Measurements from ENCODE around the gene NTSR1. TPM values are rescaled to one million over a fixed set of nuclear protein-coding genes. Genes with fewer than 3 reads are reported as not detected.

Gene NTSR1
- total and polyA plus RNA-seq, 2 donors (not counting 1 experiment from before 2014, with no cell fraction given), result not detected

DNA sequence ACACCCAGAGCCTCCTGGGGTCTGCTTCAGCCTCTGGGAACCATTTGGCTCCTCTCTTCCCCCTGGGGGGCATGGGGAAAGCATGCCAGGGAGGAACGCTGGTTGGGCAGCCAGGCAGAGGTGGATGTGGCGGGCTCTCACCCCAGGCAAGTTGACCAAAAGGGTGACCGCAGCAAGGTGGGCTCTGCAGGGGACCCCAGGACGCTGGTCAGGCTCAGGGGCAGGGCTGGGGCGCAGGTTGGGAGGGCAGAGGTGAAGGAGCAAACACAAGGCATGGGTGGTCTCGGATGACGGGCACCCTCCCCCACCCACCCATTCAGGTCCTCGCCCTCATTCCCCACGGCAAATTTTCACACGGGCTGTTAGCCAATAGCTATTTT lies 57.4 kb downstream of the NTSR1 start:
- no peaks in the 10 kb centered on the region for H3K36me3 ChIP-seq (replicated peaks in 1 of 2; ENCODE audit: control extremely low read depth in 1 of 2, control insufficient read depth in 1 of 2, extremely low read depth in 1 of 2, insufficient read depth in 2 of 2, low read length in 1 of 2)
- no peak for TF ChIP-seq EZH2 (IDR thresholded peaks at IDR 0.05; ENCODE audit: borderline replicate concordance, insufficient read depth, low read depth, low read length, poor library complexity, severe bottlenecking)
- TF ChIP-seq, protein P1, sequence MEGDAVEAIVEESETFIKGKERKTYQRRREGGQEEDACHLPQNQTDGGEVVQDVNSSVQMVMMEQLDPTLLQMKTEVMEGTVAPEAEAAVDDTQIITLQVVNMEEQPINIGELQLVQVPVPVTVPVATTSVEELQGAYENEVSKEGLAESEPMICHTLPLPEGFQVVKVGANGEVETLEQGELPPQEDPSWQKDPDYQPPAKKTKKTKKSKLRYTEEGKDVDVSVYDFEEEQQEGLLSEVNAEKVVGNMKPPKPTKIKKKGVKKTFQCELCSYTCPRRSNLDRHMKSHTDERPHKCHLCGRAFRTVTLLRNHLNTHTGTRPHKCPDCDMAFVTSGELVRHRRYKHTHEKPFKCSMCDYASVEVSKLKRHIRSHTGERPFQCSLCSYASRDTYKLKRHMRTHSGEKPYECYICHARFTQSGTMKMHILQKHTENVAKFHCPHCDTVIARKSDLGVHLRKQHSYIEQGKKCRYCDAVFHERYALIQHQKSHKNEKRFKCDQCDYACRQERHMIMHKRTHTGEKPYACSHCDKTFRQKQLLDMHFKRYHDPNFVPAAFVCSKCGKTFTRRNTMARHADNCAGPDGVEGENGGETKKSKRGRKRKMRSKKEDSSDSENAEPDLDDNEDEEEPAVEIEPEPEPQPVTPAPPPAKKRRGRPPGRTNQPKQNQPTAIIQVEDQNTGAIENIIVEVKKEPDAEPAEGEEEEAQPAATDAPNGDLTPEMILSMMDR (IDR thresholded peaks at IDR 0.05), result no peak
- DNase-seq, result no peak
- Mint-ChIP-seq H3K9me3 (ENCODE audit: insufficient read depth) (no peaks in the 10 kb centered on the region), H3K4me3 (no peak overlapping the region), H3K27me3 (peaks cover 6% of the 10 kb centered on the region), H3K27ac (no peak overlapping the region), H3K4me1 (no peaks in the 10 kb centered on the region)
- intact Hi-C loops (cut with micrococcal nuclease), result no loop called here
- no peaks in the 10 kb centered on the region for H4K20me1 ChIP-seq (ENCODE audit: control insufficient read depth, insufficient read depth, low read length, poor library complexity, severe bottlenecking)
- H3K9ac ChIP-seq (ENCODE audit: low read length), result no peak overlapping the region
- H2AFZ ChIP-seq (ENCODE audit: insufficient read depth, low read depth, low read length, poor library complexity, severe bottlenecking), result no peak overlapping the region
- no peak overlapping the region for H3K4me2 ChIP-seq (replicated peaks; ENCODE audit: low read depth, low read length, poor library complexity, severe bottlenecking)
- ChIA-PET CTCF (no interaction called here), POLR2A (no interaction called here)
- H3K27me3 ChIP-seq (replicated peaks in 1 of 4; ENCODE audit: control extremely low read depth in 1 of 4, control insufficient read depth in 3 of 4, insufficient read depth in 4 of 4, low read length in 3 of 4), result no peaks in the 10 kb centered on the region
- no peak overlapping the region for H3K27ac ChIP-seq (ENCODE audit: low read length in 2 of 2)
- no peaks in the 10 kb centered on the region for H3K79me2 ChIP-seq (ENCODE audit: control insufficient read depth, insufficient read depth, low read length)
- WGBS (ENCODE audit: insufficient coverage), result 100% methylated on average over 2 of the region's 10 CpGs
- peaks cover 0 to 5% (median 0%) of the 10 kb centered on the region in 3 donors for H3K9me3 ChIP-seq (ENCODE audit: control extremely low read depth in 1 of 3, control insufficient read depth in 2 of 3, insufficient read depth in 1 of 3, low read length in 2 of 3)
- no peaks in the 10 kb centered on the region for H3K4me1 ChIP-seq (ENCODE audit: control insufficient read depth in 2 of 2, insufficient read depth in 2 of 2, low read length in 2 of 2)
- H3K4me3 ChIP-seq (ENCODE audit: control extremely low read depth in 1 of 5, extremely low read depth in 1 of 5, insufficient read depth in 1 of 5, low read depth in 2 of 5, low read length in 4 of 5), result no peak overlapping the region
- ATAC-seq (ENCODE audit: low read depth), result no peak

DNA sequence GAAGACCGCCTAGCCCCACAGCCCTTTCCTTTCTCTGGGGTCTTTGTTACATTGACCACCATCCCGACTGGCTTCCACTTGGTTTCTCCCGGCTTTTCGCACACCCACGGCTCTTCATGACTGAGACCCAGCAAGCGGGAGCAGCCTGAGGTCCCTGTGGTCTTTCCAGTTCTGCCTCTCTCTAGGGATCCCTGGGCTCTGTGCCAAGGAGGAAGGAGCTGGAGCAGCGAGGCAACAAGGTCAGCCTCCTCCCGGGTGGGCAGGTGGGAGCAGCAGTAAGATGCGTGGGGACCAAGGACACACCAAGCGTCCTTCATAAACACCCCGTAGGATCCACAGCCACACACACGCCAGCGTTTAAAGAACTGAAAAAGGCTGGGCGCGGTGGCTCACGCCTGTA lies 58.1 kb downstream of the NTSR1 start:
- 82% methylated on average over 13 of the region's 16 CpGs for WGBS (ENCODE audit: insufficient coverage)
- Histone ChIP-seq H3K36me3 (replicated peaks in 1 of 2; ENCODE audit: control extremely low read depth in 1 of 2, control insufficient read depth in 1 of 2, extremely low read depth in 1 of 2, insufficient read depth in 2 of 2, low read length in 1 of 2) (no peaks in the 10 kb centered on the region), H3K4me2 (replicated peaks; ENCODE audit: low read depth, low read length, poor library complexity, severe bottlenecking) (no peak overlapping the region), H3K27ac (ENCODE audit: low read length in 2 of 2) (no peak overlapping the region), H4K20me1 (ENCODE audit: control insufficient read depth, insufficient read depth, low read length, poor library complexity, severe bottlenecking) (no peaks in the 10 kb centered on the region), H3K4me3 (ENCODE audit: control extremely low read depth in 1 of 5, extremely low read depth in 1 of 5, insufficient read depth in 1 of 5, low read depth in 2 of 5, low read length in 4 of 5) (no peak overlapping the region), H2AFZ (ENCODE audit: insufficient read depth, low read depth, low read length, poor library complexity, severe bottlenecking) (no peak overlapping the region), H3K4me1 (ENCODE audit: control insufficient read depth in 2 of 2, insufficient read depth in 2 of 2, low read length in 2 of 2) (no peaks in the 10 kb centered on the region), H3K27me3 (replicated peaks in 1 of 4; ENCODE audit: control extremely low read depth in 1 of 4, control insufficient read depth in 3 of 4, insufficient read depth in 4 of 4, low read length in 3 of 4) (no peaks in the 10 kb centered on the region), H3K9me3 (ENCODE audit: control extremely low read depth in 1 of 3, control insufficient read depth in 2 of 3, insufficient read depth in 1 of 3, low read length in 2 of 3) (peaks cover 0 to 5% (median 0%) of the 10 kb centered on the region in 3 donors), H3K79me2 (ENCODE audit: control insufficient read depth, insufficient read depth, low read length) (no peaks in the 10 kb centered on the region), H3K9ac (ENCODE audit: low read length) (no peak overlapping the region)
- POLR2A ChIA-PET, result no interaction called here
- H3K27me3 Mint-ChIP-seq, result peaks cover 6% of the 10 kb centered on the region
- no peak for ATAC-seq (ENCODE audit: low read depth)
- H3K27ac Mint-ChIP-seq, result no peak overlapping the region
- no peak overlapping the region for H3K4me3 Mint-ChIP-seq
- DNase-seq, result no peak
- no peaks in the 10 kb centered on the region for H3K9me3 Mint-ChIP-seq (ENCODE audit: insufficient read depth)
- CTCF ChIA-PET, result no interaction called here
- TF ChIP-seq EZH2 (IDR thresholded peaks at IDR 0.05; ENCODE audit: borderline replicate concordance, insufficient read depth, low read depth, low read length, poor library complexity, severe bottlenecking), result no peak
- TF ChIP-seq, protein P1 (IDR thresholded peaks at IDR 0.05), result no peak
- intact Hi-C loops (cut with micrococcal nuclease), result no loop called here
- no peaks in the 10 kb centered on the region for H3K4me1 Mint-ChIP-seq

Data from B cell (primary cell).